NB4 (cell line): ENCODE measurements around the gene SSBP3.
A peak's percentile ranks its signal among the peaks of the same experiment; 100 is the strongest.

Experiments
- DNase-seq: peaks from one replicate; pipeline ENCODE4 v3.0.0; 2010; ENCODE audit warnings: low read depth
- H3K4me3 ChIP-seq: one replicate; pipeline ENCODE4 v1.5.1; 2011; ENCODE audit warnings: mild to moderate bottlenecking, low read depth, low read length, moderate library complexity
- CTCF ChIP-seq: IDR thresholded peaks from one replicate; pipeline ENCODE4 v1.5.1; 2012; ENCODE audit warnings: low read depth, low read length
- MAX ChIP-seq: IDR thresholded peaks from 2 replicates; pipeline ENCODE4 v1.6.1; 2011; ENCODE audit warnings: low read depth, low read length
- MYC ChIP-seq: IDR thresholded peaks from 2 replicates; pipeline ENCODE4 v1.6.1; 2011; ENCODE audit warnings: low read depth, low read length
- POLR2A ChIP-seq: IDR thresholded peaks from 2 replicates; pipeline ENCODE4 v1.6.1; 2011; ENCODE audit warnings: mild to moderate bottlenecking; ENCODE audit not compliant: insufficient read length; ENCODE audit errors: extremely low read depth

The SSBP3 gene

GRCh38 chr1:54255026-54255702 lies 151.0 kb downstream of the SSBP3 start:
- no peak for TF ChIP-seq MAX
- DNase-seq, result no peak
- H3K4me3 ChIP-seq, result no peak overlapping the region

- no peak for DNase-seq
- TF ChIP-seq CTCF (no peak), POLR2A (no peak), MAX (no peak)
- H3K4me3 ChIP-seq, result no peak overlapping the region
Measured at GRCh38 chr1:54254055-54254454, 152.1 kb downstream of the SSBP3 start.

GRCh38 chr1:54253480-54253879 lies 152.7 kb downstream of the SSBP3 start:
- DNase-seq, result peak; percentile 61

GRCh38 chr1:54252371-54252936 lies 153.7 kb downstream of the SSBP3 start:
- H3K4me3 ChIP-seq, result no peak overlapping the region
- no peak for DNase-seq
- no peak for TF ChIP-seq CTCF
- no peak for TF ChIP-seq MAX
- no peak for TF ChIP-seq MYC
- TF ChIP-seq POLR2A, result no peak

More at GRCh38 chr1:54253480-54253879, 152.7 kb downstream of the SSBP3 start:
- TF ChIP-seq MYC, result no peak
- no peak for TF ChIP-seq CTCF
- TF ChIP-seq POLR2A, result no peak
- no peak for TF ChIP-seq MAX
- no peak overlapping the region for H3K4me3 ChIP-seq

- TF ChIP-seq MAX, result no peak
- no peak for TF ChIP-seq CTCF
- no peak for TF ChIP-seq POLR2A
- no peak for TF ChIP-seq MYC
- no peak for DNase-seq
- no peak overlapping the region for H3K4me3 ChIP-seq
Measured at GRCh38 chr1:54250670-54251069, 155.5 kb downstream of the SSBP3 start.

- peak; percentile 52 for DNase-seq
- no peak overlapping the region for H3K4me3 ChIP-seq
- TF ChIP-seq MYC, result no peak
- TF ChIP-seq POLR2A, result no peak
- no peak for TF ChIP-seq CTCF
- no peak for TF ChIP-seq MAX
Measured at GRCh38 chr1:54249819-54250435, 156.3 kb downstream of the SSBP3 start.
